Spleen (tissue), 7 donors: ENCODE measurements around the gene GGACT.

Experiments used
- POLR2A ChIP-seq, 3 donors: fragments of 450-650 bp; IDR thresholded peaks; one replicate each; pipeline ENCODE4 v1.5.1; 2017; ENCODE audit warnings: antibody characterized with exemption in 3 of 3, mild to moderate bottlenecking in 1 of 3
- TF ChIP-seq, protein P1 (sequence below), 11 experiments: fragments of 200-600 bp in 7 of 11; fragments of 450-650 bp in 4 of 11; sonication (generic) in 4 of 11; IDR thresholded peaks in 8 of 11; conservative IDR thresholded peaks in 3 of 11; 1 replicate in 7 of 11; 2 replicates in 4 of 11; pipeline versions ENCODE4 v1.4.0 to v1.8.0; 2016 to 2021; ENCODE audit warnings: antibody characterized with exemption in 11 of 11, inconsistent platforms in 4 of 11, mild to moderate bottlenecking in 1 of 11
- donor health status: DM: no; HTN: no; CAD: no; lungs with moderate emphysema.
- donor health status: DM: no; HTN: no; CAD: no.
- donor health status: DM: no; HTN: no; CAD: no.

DNA sequence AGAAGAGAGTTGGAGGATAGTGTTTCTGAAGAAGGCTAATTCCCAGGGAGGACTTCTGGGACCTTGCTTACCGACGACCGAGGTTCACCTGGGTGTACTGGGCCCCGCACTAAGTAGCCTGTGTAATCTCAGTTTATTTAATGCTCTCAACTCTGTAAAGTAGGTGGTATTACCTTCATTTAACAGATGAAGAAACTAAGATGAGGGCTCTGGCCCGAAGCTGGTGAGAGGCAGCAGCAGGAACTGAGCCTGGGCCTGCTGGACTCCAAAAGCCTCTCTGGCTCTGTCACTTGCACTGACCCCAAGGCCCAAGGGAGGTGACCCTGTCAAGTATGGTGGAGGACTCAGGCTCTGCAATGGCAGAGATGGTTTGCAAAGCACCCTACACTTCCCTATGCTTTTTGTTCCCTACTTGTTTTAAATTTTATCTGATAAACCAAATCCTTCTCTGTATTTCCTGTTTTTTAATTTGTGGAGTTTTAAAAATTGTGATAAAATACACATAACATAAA is 50.6 kb downstream of the GGACT start:
- TF ChIP-seq, protein P1, sequence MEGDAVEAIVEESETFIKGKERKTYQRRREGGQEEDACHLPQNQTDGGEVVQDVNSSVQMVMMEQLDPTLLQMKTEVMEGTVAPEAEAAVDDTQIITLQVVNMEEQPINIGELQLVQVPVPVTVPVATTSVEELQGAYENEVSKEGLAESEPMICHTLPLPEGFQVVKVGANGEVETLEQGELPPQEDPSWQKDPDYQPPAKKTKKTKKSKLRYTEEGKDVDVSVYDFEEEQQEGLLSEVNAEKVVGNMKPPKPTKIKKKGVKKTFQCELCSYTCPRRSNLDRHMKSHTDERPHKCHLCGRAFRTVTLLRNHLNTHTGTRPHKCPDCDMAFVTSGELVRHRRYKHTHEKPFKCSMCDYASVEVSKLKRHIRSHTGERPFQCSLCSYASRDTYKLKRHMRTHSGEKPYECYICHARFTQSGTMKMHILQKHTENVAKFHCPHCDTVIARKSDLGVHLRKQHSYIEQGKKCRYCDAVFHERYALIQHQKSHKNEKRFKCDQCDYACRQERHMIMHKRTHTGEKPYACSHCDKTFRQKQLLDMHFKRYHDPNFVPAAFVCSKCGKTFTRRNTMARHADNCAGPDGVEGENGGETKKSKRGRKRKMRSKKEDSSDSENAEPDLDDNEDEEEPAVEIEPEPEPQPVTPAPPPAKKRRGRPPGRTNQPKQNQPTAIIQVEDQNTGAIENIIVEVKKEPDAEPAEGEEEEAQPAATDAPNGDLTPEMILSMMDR (IDR thresholded peaks at IDR 0.05 in 8 of 11, conservative IDR thresholded peaks at IDR 0.05 in 3 of 11) = no peak
- no peak for TF ChIP-seq POLR2A (IDR thresholded peaks at IDR 0.05)
